H9 (cell line): ENCODE data around the gene DUOXA1. TPM values are rescaled to one million over a fixed set of nuclear protein-coding genes. Genes with fewer than 3 reads are reported as not detected.

Source experiments
- DNase-seq: peaks from one replicate; pipeline ENCODE4 v3.0.0-alpha.2; 2017
- H2AFZ ChIP-seq: one replicate; pipeline ENCODE4 v1.6.1; 2013; ENCODE audit warnings: mild to moderate bottlenecking, low read length, control low read depth, moderate library complexity
- H2AK5ac ChIP-seq: 2 replicates; pipeline ENCODE4 v1.6.1; 2013; ENCODE audit warnings: low read length, control low read depth, mixed read lengths; ENCODE audit not compliant: insufficient read length
- H2BK120ac ChIP-seq: one replicate; pipeline ENCODE4 v1.6.1; 2013; ENCODE audit warnings: low read depth, mild to moderate bottlenecking, low read length, control low read depth, inconsistent platforms; ENCODE audit not compliant: poor library complexity, severe bottlenecking
- H2BK12ac ChIP-seq: 2 replicates; pipeline ENCODE4 v1.6.1; 2013; ENCODE audit warnings: low read length, control low read depth, mixed read lengths, low read depth; ENCODE audit not compliant: insufficient read length
- H2BK15ac ChIP-seq: 2 replicates; pipeline ENCODE4 v1.6.1; 2013; ENCODE audit warnings: low read depth, low read length, control low read depth
- H2BK20ac ChIP-seq: one replicate; pipeline ENCODE4 v1.6.1; 2013; ENCODE audit warnings: low read depth, mild to moderate bottlenecking, low read length, control low read depth, inconsistent platforms; ENCODE audit not compliant: poor library complexity, severe bottlenecking
- H2BK5ac ChIP-seq: 2 replicates; pipeline ENCODE4 v1.6.1; 2013; ENCODE audit warnings: low read length, control low read depth, mixed read lengths; ENCODE audit not compliant: insufficient read length
- H3K14ac ChIP-seq: 2 replicates; pipeline ENCODE4 v1.6.1; 2013; ENCODE audit warnings: low read length, control low read depth; ENCODE audit not compliant: insufficient read depth
- H3K18ac ChIP-seq: 2 replicates; pipeline ENCODE4 v1.6.1; 2013; ENCODE audit warnings: low read depth, mild to moderate bottlenecking, mixed read lengths, low read length, control low read depth; ENCODE audit not compliant: insufficient read length
- H3K23ac ChIP-seq: 2 replicates; pipeline ENCODE4 v1.6.1; 2013; ENCODE audit warnings: low read length, control low read depth, mixed read lengths, low read depth; ENCODE audit not compliant: insufficient read length
- H3K23me2 ChIP-seq: 2 replicates; pipeline ENCODE4 v1.6.1; 2013; ENCODE audit warnings: low read depth, mild to moderate bottlenecking, mixed read lengths, low read length, control low read depth; ENCODE audit not compliant: insufficient read length, poor library complexity, severe bottlenecking
- H3K27ac ChIP-seq: 2 replicates; pipeline ENCODE4 v1.5.1; 2013; ENCODE audit warnings: low read length, control low read depth, mixed read lengths, low read depth; ENCODE audit not compliant: insufficient read length
- H3K27me3 ChIP-seq: 2 replicates; pipeline ENCODE4 v1.6.1; 2013; ENCODE audit warnings: low read length, control low read depth, inconsistent platforms; ENCODE audit not compliant: insufficient read depth
- H3K4ac ChIP-seq: 2 replicates; pipeline ENCODE4 v1.6.1; 2013; ENCODE audit warnings: low read depth, mild to moderate bottlenecking, control low read depth, inconsistent platforms, low read length, moderate library complexity
- H3K4me1 ChIP-seq: 2 replicates; pipeline ENCODE4 v1.6.1; 2013; ENCODE audit warnings: low read length, control low read depth, inconsistent platforms; ENCODE audit not compliant: insufficient read depth
- H3K4me2 ChIP-seq: 2 replicates; pipeline ENCODE4 v1.6.1; 2013; ENCODE audit warnings: low read length, control low read depth, mixed read lengths; ENCODE audit not compliant: insufficient read length, insufficient read depth
- H3K56ac ChIP-seq: 2 replicates; pipeline ENCODE4 v1.6.1; 2013; ENCODE audit warnings: low read depth, mild to moderate bottlenecking, mixed read lengths, low read length, control low read depth; ENCODE audit not compliant: insufficient read length
- H3K79me1 ChIP-seq: 2 replicates; pipeline ENCODE4 v1.6.1; 2013; ENCODE audit warnings: low read depth, mild to moderate bottlenecking, moderate library complexity, low read length, control low read depth, inconsistent platforms; ENCODE audit not compliant: insufficient read depth, poor library complexity, severe bottlenecking
- H3K79me2 ChIP-seq: 2 replicates; pipeline ENCODE4 v1.6.1; 2013; ENCODE audit warnings: low read length, control low read depth, inconsistent platforms; ENCODE audit not compliant: insufficient read depth
- H3K9ac ChIP-seq: 2 replicates; pipeline ENCODE4 v1.6.1; 2013; ENCODE audit warnings: low read length, control low read depth, mixed read lengths; ENCODE audit not compliant: insufficient read length; ENCODE audit errors: extremely low read depth
- H3K9me3 ChIP-seq: one replicate; pipeline ENCODE4 v1.6.1; 2013; ENCODE audit warnings: low read depth, low read length, inconsistent platforms; ENCODE audit not compliant: control insufficient read depth
- H3T11ph ChIP-seq: one replicate; pipeline ENCODE4 v1.6.1; 2013; ENCODE audit warnings: mild to moderate bottlenecking, low read length, control low read depth, inconsistent platforms
- H4K20me1 ChIP-seq: one replicate; pipeline ENCODE4 v1.6.1; 2013; ENCODE audit not compliant: control insufficient read depth, insufficient read length, insufficient read depth
- H4K5ac ChIP-seq: 2 replicates; pipeline ENCODE4 v1.6.1; 2013; ENCODE audit warnings: low read depth, mild to moderate bottlenecking, mixed read lengths, low read length, control low read depth; ENCODE audit not compliant: insufficient read length
- H4K8ac ChIP-seq: replicated peaks from 2 replicates; pipeline ENCODE4 v1.6.1; 2013; ENCODE audit warnings: low read length, control low read depth, mixed read lengths, low read depth; ENCODE audit not compliant: insufficient read length
- H4K91ac ChIP-seq: 2 replicates; pipeline ENCODE4 v1.6.1; 2013; ENCODE audit warnings: low read depth, mild to moderate bottlenecking, moderate library complexity, mixed read lengths, low read length, control low read depth; ENCODE audit not compliant: insufficient read length
- H3K27ac Mint-ChIP-seq, 3 experiments: 2 replicates in 2 of 3; 3 replicates in 1 of 3; pipeline ENCODE4 v1.8.0; 2020 to 2021; ENCODE audit warnings: mixed read lengths in 3 of 3, mild to moderate bottlenecking in 1 of 3, moderate library complexity in 1 of 3
- H3K27me3 Mint-ChIP-seq: 2 replicates; pipeline ENCODE4 v1.8.0; 2021; ENCODE audit warnings: low read depth, mild to moderate bottlenecking, moderate library complexity, mixed read lengths
- H3K36me3 Mint-ChIP-seq, 3 experiments: 2 replicates in 2 of 3; 3 replicates in 1 of 3; pipeline ENCODE4 v1.8.0; 2020 to 2021; ENCODE audit warnings: low read depth in 3 of 3, mixed read lengths in 3 of 3; ENCODE audit not compliant: insufficient read depth in 1 of 3
- H3K4me1 Mint-ChIP-seq, 2 experiments: 2 replicates each; pipeline ENCODE4 v1.8.0; 2020; ENCODE audit warnings: mixed read lengths in 2 of 2
- H3K4me3 Mint-ChIP-seq, 2 experiments: 2 replicates in 1 of 2; 3 replicates in 1 of 2; pipeline ENCODE4 v1.8.0; 2020 to 2021; ENCODE audit warnings: mild to moderate bottlenecking in 2 of 2, mixed read lengths in 2 of 2, moderate library complexity in 1 of 2
- H3K9me3 Mint-ChIP-seq, 2 experiments: 2 replicates in 1 of 2; 3 replicates in 1 of 2; pipeline ENCODE4 v1.8.0; 2020; ENCODE audit warnings: mild to moderate bottlenecking in 2 of 2, mixed read lengths in 2 of 2, moderate library complexity in 1 of 2
- CTCF ChIP-seq: fragments of 200-600 bp; sonication (generic); conservative IDR thresholded peaks from 3 replicates; pipeline ENCODE4 v1.8.0; 2021; ENCODE audit warnings: antibody characterized with exemption, mild to moderate bottlenecking
- WGBS: extraction: QIAGEN DNeasy Blood & Tissue Kit; methylation state at CpG from one replicate; pipeline ENCODE4 v1.1.7; 2013; ENCODE audit warnings: missing lambda C conversion rate, low lambda C conversion rate, mixed read lengths; ENCODE audit not compliant: insufficient read length; ENCODE audit errors: extremely low coverage; 5-methylcytosine and 5-hydroxymethylcytosine counted together
- total RNA-seq: library from RNA; stranded (reverse); gene quantifications from 2 replicates; pipeline ENCODE4 v1.2.1, GENCODE V29; 2021

Gene DUOXA1
- total RNA-seq, 1 experiment from 2014 or later, result 1.2 TPM

- no peak overlapping the region for H3K23ac ChIP-seq
- TF ChIP-seq CTCF, result peak; percentile 38; the same call in 1 of the 3 replicates
- no peak overlapping the region for H3K4ac ChIP-seq
- no peak overlapping the region for H2BK20ac ChIP-seq
- no peak overlapping the region for H2AFZ ChIP-seq
- WGBS, result no CpG with 5 or more reads among the region's 57 CpGs
- no peak overlapping the region for H4K5ac ChIP-seq
- H3K18ac ChIP-seq, result peak overlapping the region; percentile 60
- no peak overlapping the region; the same call in 1 of the 2 replicates for H3K14ac ChIP-seq
- no peak overlapping the region for H3K27ac ChIP-seq
- H2BK15ac ChIP-seq, result no peak overlapping the region
- peaks cover 60% of the 10 kb centered on the region for H3K27me3 ChIP-seq
- Mint-ChIP-seq H3K4me1 (peaks cover 7 to 11% of the 10 kb centered on the region in 2 experiments; a peak in 3 of 4 replicates), H3K4me3 (peak overlapping the region; percentile 46 to 75; a peak in 4 of 5 replicates), H3K27me3 (peaks cover 73% of the 10 kb centered on the region), H3K27ac (no peak overlapping the region), H3K9me3 (no peaks in the 10 kb centered on the region), H3K36me3 (peaks cover 0 to 1% (median 0%) of the 10 kb centered on the region in 3 experiments; a peak in 1 of 7 replicates)
- H2BK12ac ChIP-seq, result no peak overlapping the region
- no peak overlapping the region for H3T11ph ChIP-seq
- no peaks in the 10 kb centered on the region for H3K9me3 ChIP-seq
- H2AK5ac ChIP-seq, result no peak overlapping the region
- no peaks in the 10 kb centered on the region for H3K79me1 ChIP-seq
- H4K91ac ChIP-seq, result no peak overlapping the region
- H3K23me2 ChIP-seq, result peaks cover 1% of the 10 kb centered on the region
- H2BK120ac ChIP-seq, result no peak overlapping the region
- H3K4me1 ChIP-seq, result no peaks in the 10 kb centered on the region; the same call in 1 of the 2 replicates
- no peak overlapping the region for H3K9ac ChIP-seq
- no peaks in the 10 kb centered on the region for H3K79me2 ChIP-seq
- DNase-seq, result peak; percentile 57
- no peak overlapping the region for H2BK5ac ChIP-seq
- H4K8ac ChIP-seq, result no peak overlapping the region
- peak overlapping the region; percentile 22 for H3K4me2 ChIP-seq
- no peaks in the 10 kb centered on the region for H4K20me1 ChIP-seq
- H3K56ac ChIP-seq, result no peak overlapping the region
Measured at GRCh38 chr15:45134682-45135604, 5.3 kb upstream of the DUOXA1 start.
